ENCODE data around the gene HACD4.

- TF ChIP-seq RCOR1 (IDR thresholded peaks at IDR 0.05; ENCODE audit: low read depth, low read length), result no peak
- TF ChIP-seq ESRRA (IDR thresholded peaks at IDR 0.05; ENCODE audit: borderline replicate concordance, low read length), result no peak
- no peak for TF ChIP-seq ZFP36 (IDR thresholded peaks at IDR 0.05; ENCODE audit: borderline replicate concordance, partially characterized antibody)
- TF ChIP-seq, protein P1, sequence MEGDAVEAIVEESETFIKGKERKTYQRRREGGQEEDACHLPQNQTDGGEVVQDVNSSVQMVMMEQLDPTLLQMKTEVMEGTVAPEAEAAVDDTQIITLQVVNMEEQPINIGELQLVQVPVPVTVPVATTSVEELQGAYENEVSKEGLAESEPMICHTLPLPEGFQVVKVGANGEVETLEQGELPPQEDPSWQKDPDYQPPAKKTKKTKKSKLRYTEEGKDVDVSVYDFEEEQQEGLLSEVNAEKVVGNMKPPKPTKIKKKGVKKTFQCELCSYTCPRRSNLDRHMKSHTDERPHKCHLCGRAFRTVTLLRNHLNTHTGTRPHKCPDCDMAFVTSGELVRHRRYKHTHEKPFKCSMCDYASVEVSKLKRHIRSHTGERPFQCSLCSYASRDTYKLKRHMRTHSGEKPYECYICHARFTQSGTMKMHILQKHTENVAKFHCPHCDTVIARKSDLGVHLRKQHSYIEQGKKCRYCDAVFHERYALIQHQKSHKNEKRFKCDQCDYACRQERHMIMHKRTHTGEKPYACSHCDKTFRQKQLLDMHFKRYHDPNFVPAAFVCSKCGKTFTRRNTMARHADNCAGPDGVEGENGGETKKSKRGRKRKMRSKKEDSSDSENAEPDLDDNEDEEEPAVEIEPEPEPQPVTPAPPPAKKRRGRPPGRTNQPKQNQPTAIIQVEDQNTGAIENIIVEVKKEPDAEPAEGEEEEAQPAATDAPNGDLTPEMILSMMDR (IDR thresholded peaks at IDR 0.05), result no peak
- no peak for TF ChIP-seq POLR2A (IDR thresholded peaks at IDR 0.05; ENCODE audit: low read length)
- TF ChIP-seq HDAC2 (IDR thresholded peaks at IDR 0.05), result no peak
- TF ChIP-seq KDM1A (IDR thresholded peaks at IDR 0.05; ENCODE audit: low read depth), result no peak
- TF ChIP-seq CHD2 (IDR thresholded peaks at IDR 0.05; ENCODE audit: low read length, partially characterized antibody), result no peak
- no peak for TF ChIP-seq MAZ (IDR thresholded peaks at IDR 0.05; ENCODE audit: borderline replicate concordance, low read depth, low read length)
- TF ChIP-seq CBX8 (IDR thresholded peaks at IDR 0.05), result no peak
- TF ChIP-seq, protein P2, sequence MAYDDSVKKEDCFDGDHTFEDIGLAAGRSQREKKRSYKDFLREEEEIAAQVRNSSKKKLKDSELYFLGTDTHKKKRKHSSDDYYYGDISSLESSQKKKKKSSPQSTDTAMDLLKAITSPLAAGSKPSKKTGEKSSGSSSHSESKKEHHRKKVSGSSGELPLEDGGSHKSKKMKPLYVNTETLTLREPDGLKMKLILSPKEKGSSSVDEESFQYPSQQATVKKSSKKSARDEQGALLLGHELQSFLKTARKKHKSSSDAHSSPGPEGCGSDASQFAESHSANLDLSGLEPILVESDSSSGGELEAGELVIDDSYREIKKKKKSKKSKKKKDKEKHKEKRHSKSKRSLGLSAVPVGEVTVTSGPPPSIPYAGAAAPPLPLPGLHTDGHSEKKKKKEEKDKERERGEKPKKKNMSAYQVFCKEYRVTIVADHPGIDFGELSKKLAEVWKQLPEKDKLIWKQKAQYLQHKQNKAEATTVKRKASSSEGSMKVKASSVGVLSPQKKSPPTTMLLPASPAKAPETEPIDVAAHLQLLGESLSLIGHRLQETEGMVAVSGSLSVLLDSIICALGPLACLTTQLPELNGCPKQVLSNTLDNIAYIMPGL (CRISPR knock-in tag; IDR thresholded peaks at IDR 0.05; ENCODE audit: borderline replicate concordance), result no peak
Measured at GRCh38 chr9:21023861-21024260, 7.6 kb downstream of the HACD4 start.
